AG08395 (cell line): Measurements from ENCODE around the gene SORBS1.
"Not testable (repeated sequence)": the region's sequence is repeated elsewhere in the genome, so short reads cannot be mapped to it uniquely, and the experiment has no call there.

Experiments used
- DNase-seq: peaks from one replicate; pipeline ENCODE4 v3.0.0; 2012; ENCODE audit warnings: mixed read lengths, low spot score

SORBS1 gene

GRCh38 chr10:95482501-95483233 lies 78.5 kb downstream of the SORBS1 start:
- DNase-seq, result no peak

GRCh38 chr10:95480901-95481491 lies 80.2 kb downstream of the SORBS1 start:
- no peak for DNase-seq

GRCh38 chr10:95480102-95480900 lies 80.9 kb downstream of the SORBS1 start:
- peak; percentile 27 for DNase-seq

GRCh38 chr10:95478935-95479334 lies 82.2 kb downstream of the SORBS1 start:
- DNase-seq, result no peak

- DNase-seq, result no peak
These were observed 83.0 kb downstream of the SORBS1 start for GRCh38 chr10:95478185-95478584.

GRCh38 chr10:95477175-95477520 lies 84.0 kb downstream of the SORBS1 start:
- no peak for DNase-seq

GRCh38 chr10:95476469-95477174 lies 84.5 kb downstream of the SORBS1 start:
- no peak for DNase-seq

GRCh38 chr10:95475827-95476468 lies 85.2 kb downstream of the SORBS1 start:
- no peak for DNase-seq

GRCh38 chr10:95475003-95475383 lies 86.2 kb downstream of the SORBS1 start:
- no peak for DNase-seq

GRCh38 chr10:95474228-95475002 lies 86.8 kb downstream of the SORBS1 start:
- DNase-seq, result peak; percentile 29

- no peak for DNase-seq
These were observed 88.7 kb downstream of the SORBS1 start for GRCh38 chr10:95472304-95473088.

GRCh38 chr10:95469676-95470075 lies 91.5 kb downstream of the SORBS1 start:
- no peak for DNase-seq

- DNase-seq, result no peak
These were observed 91.9 kb downstream of the SORBS1 start for GRCh38 chr10:95469251-95469650.

GRCh38 chr10:95467642-95468041 lies 93.5 kb downstream of the SORBS1 start:
- not testable (repeated sequence) for DNase-seq

GRCh38 chr10:95467162-95467599 lies 94.0 kb downstream of the SORBS1 start:
- DNase-seq, result no peak

GRCh38 chr10:95466436-95466835 lies 94.7 kb downstream of the SORBS1 start:
- DNase-seq, result no peak

GRCh38 chr10:95464280-95464679 lies 96.9 kb downstream of the SORBS1 start:
- no peak for DNase-seq

GRCh38 chr10:95462740-95463667 lies 98.2 kb downstream of the SORBS1 start:
- DNase-seq, result no peak

GRCh38 chr10:95461611-95462010 lies 99.6 kb downstream of the SORBS1 start:
- DNase-seq, result no peak
